ENCODE data around the gene XXYLT1. TPM values are rescaled to one million over a fixed set of nuclear protein-coding genes. Genes with fewer than 3 reads are reported as not detected.

XXYLT1 gene
- total and polyA plus RNA-seq, 12 donors, result 2.2 to 7.2 (median 3.6) TPM

DNA sequence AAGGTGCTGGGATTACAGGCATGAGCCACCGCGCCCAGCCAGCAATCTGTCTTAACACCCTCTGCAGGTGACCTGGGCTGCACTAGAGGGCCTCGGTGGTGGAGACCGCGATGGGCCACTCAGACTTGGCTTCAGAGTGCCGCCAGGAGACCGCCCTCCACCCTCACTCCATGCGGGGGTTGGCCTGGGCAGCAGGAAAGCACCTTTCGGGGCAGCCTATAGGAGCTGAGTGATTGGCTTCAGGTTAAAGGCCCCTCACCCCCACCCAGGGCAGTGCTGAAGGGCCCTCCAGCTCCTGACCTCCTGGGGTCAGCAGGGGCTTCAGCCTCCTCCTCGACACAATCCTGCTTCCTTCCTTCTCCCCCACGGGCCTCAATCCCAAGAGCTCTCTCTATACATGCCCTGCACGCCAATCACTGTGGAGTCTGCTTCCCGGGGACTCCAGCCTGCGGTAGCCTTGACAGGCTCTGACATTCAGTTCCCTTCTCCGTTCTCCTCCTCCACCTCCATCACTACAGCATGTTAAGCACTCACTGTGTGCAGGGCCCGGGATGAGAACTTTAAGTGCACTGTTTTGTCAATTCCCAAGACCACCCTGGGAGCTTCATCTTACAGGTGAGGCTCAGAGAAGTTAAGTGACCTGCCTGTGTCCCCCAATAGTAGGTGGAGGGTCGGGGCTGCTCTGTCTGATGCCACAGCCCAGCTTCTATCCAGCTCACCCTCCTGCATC lies 225.3 kb downstream of the XXYLT1 start:
- Histone ChIP-seq H3K27ac (no peak overlapping the region), H3K9me3 (no peaks in the 10 kb centered on the region), H3K27me3 (no peaks in the 10 kb centered on the region), H3K4me1 (no peaks in the 10 kb centered on the region), H3K4me3 (no peak overlapping the region), H3K36me3 (no peaks in the 10 kb centered on the region)
- DNase-seq (no peak), ATAC-seq (peak in 1 of 8 donors; percentile 24)
- intact Hi-C loops (cut with DNase I), result no loop called here
- no peak for TF ChIP-seq CTCF (IDR thresholded peaks at IDR 0.05)
- whole genome bisulfite sequencing, 2 donors, result 83 to 90% methylated on average over 17 of the region's 17 CpGs

GRCh38 chr3:195044411-195044810 lies 226.5 kb downstream of the XXYLT1 start:
- 86 to 98% methylated on average over 7 of the region's 7 CpGs for WGBS, 2 donors
- no peaks in the 10 kb centered on the region for H3K4me1 ChIP-seq
- H3K4me3 ChIP-seq, result no peak overlapping the region
- no peaks in the 10 kb centered on the region for H3K36me3 ChIP-seq
- H3K9me3 ChIP-seq, result no peaks in the 10 kb centered on the region
- TF ChIP-seq CTCF (IDR thresholded peaks at IDR 0.05), result no peak
- DNase-seq (no peak), ATAC-seq (no peak)
- no peaks in the 10 kb centered on the region for H3K27me3 ChIP-seq
- no peak overlapping the region for H3K27ac ChIP-seq
- intact Hi-C loops (cut with DNase I), result no loop called here

GRCh38 chr3:195043607-195044339 lies 227.2 kb downstream of the XXYLT1 start:
- no peaks in the 10 kb centered on the region for H3K4me1 ChIP-seq
- intact Hi-C loops (cut with DNase I), result no loop called here
- 86 to 87% methylated on average over 12 of the region's 12 CpGs for WGBS, 2 donors
- H3K4me3 ChIP-seq, result no peak overlapping the region
- TF ChIP-seq CTCF (IDR thresholded peaks at IDR 0.05), result no peak
- H3K9me3 ChIP-seq, result no peaks in the 10 kb centered on the region
- no peaks in the 10 kb centered on the region for H3K27me3 ChIP-seq
- DNase-seq (no peak), ATAC-seq (no peak)
- H3K36me3 ChIP-seq, result no peaks in the 10 kb centered on the region
- no peak overlapping the region for H3K27ac ChIP-seq

DNA sequence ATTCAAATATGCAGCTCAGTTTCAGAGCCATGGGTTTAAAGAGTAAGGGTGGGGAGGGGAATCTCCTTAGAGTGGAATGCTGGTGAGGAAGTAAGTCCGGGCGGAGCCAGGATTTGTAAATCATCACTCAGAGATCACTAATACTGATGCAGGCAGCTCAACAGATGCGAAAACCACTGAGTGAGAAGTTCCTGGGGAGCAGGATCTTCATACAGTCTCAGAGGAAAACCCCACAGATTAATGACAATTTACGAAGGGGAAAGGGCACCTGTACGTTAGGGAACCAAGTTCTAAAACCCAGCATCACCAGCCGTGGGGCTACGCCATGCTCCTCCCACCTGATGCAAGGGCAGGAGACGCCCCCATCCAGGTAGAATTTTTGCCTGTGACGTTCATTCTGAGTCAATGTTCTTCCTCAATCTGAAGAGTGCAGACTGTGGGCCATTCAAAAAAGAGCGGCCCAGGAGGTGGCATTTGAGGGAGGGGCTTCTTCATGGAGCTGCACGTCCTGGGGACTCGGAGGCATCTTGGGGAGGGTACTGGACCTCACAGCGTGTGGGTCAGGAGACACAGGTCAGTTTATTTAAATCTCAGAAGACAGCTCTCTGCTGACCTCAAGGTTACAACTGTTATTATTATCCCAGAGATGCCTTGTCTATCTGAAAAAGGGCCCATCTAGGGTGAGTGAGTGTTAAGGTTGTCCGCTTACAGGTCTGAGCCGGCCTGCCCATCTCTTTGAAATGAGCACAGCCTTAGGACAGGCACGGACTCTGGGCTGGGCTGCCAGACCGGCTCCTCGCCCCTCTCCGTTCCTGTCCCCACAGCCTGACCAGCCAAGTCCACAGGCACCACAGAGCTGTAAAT lies 228.0 kb downstream of the XXYLT1 start:
- Histone ChIP-seq H3K9me3 (no peaks in the 10 kb centered on the region), H3K4me1 (no peaks in the 10 kb centered on the region), H3K27ac (no peak overlapping the region), H3K4me3 (no peak overlapping the region), H3K27me3 (no peaks in the 10 kb centered on the region), H3K36me3 (no peaks in the 10 kb centered on the region)
- DNase-seq (no peak), ATAC-seq (no peak)
- WGBS, 2 donors, result 79 to 86% methylated on average over 19 of the region's 19 CpGs
- intact Hi-C loops (cut with DNase I), result no loop called here
- no peak for TF ChIP-seq CTCF (IDR thresholded peaks at IDR 0.05)
